Neuronal stem cell (in vitro differentiated cells): ENCODE results near the gene CROCC2.

ENCODE experiments used
- DNase-seq: peaks from one replicate; pipeline ENCODE4 v3.0.0-alpha.2; 2013; ENCODE audit warnings: low spot score
- H2AFZ ChIP-seq: one replicate; pipeline ENCODE4 v1.6.1; 2013; ENCODE audit warnings: mild to moderate bottlenecking, low read length, inconsistent platforms
- H2AK5ac ChIP-seq: 2 replicates; pipeline ENCODE4 v1.6.1; 2013; ENCODE audit warnings: low read depth, mild to moderate bottlenecking, inconsistent platforms, low read length, moderate library complexity, mixed read lengths
- H2BK120ac ChIP-seq: 2 replicates; pipeline ENCODE4 v1.6.1; 2013; ENCODE audit warnings: low read depth, mild to moderate bottlenecking, inconsistent platforms, low read length, moderate library complexity, mixed read lengths
- H2BK12ac ChIP-seq: one replicate; pipeline ENCODE4 v1.6.1; 2013; ENCODE audit warnings: low read length, inconsistent platforms
- H2BK15ac ChIP-seq: 2 replicates; pipeline ENCODE4 v1.6.1; 2013; ENCODE audit warnings: mild to moderate bottlenecking, low read length, inconsistent platforms, mixed read lengths
- H2BK5ac ChIP-seq: one replicate; pipeline ENCODE4 v1.6.1; 2013; ENCODE audit warnings: inconsistent platforms, mild to moderate bottlenecking, low read length, moderate library complexity
- H3K14ac ChIP-seq: one replicate; pipeline ENCODE4 v1.6.1; 2013; ENCODE audit warnings: low read length, inconsistent platforms
- H3K18ac ChIP-seq: 2 replicates; pipeline ENCODE4 v1.6.1; 2013; ENCODE audit warnings: low read length, inconsistent platforms
- H3K23ac ChIP-seq: 2 replicates; pipeline ENCODE4 v1.6.1; 2013; ENCODE audit warnings: low read depth, mild to moderate bottlenecking, mixed read lengths, low read length, inconsistent platforms; ENCODE audit not compliant: poor library complexity
- H3K27ac ChIP-seq: replicated peaks from 3 replicates; pipeline ENCODE4 v1.5.1; 2013; ENCODE audit warnings: low read length, inconsistent platforms
- H3K27me3 ChIP-seq, 3 experiments: 2 replicates each; pipeline ENCODE4 v1.6.1; 2013; ENCODE audit warnings: low read length in 3 of 3, mild to moderate bottlenecking in 2 of 3, inconsistent platforms in 1 of 3, low read depth in 1 of 3, mixed read lengths in 1 of 3, moderate library complexity in 1 of 3; ENCODE audit not compliant: control insufficient read depth in 3 of 3, insufficient read depth in 3 of 3
- H3K36me3 ChIP-seq, 2 donors: replicated peaks in 1 of 2; 2 replicates each; pipeline ENCODE4 v1.6.1; 2013; ENCODE audit warnings: low read length in 2 of 2; ENCODE audit not compliant: control insufficient read depth in 2 of 2, insufficient read depth in 2 of 2
- H3K4ac ChIP-seq: 2 replicates; pipeline ENCODE4 v1.6.1; 2013; ENCODE audit warnings: inconsistent platforms, mild to moderate bottlenecking, low read length, moderate library complexity
- H3K4me1 ChIP-seq, 2 donors: 1 replicate in 1 of 2; 2 replicates in 1 of 2; pipeline ENCODE4 v1.6.1; 2013; ENCODE audit warnings: low read length in 2 of 2, low read depth in 1 of 2; ENCODE audit not compliant: control insufficient read depth in 2 of 2, insufficient read depth in 1 of 2
- H3K4me2 ChIP-seq: one replicate; pipeline ENCODE4 v1.6.1; 2013; ENCODE audit warnings: mild to moderate bottlenecking, low read length, inconsistent platforms; ENCODE audit not compliant: insufficient read depth, poor library complexity, severe bottlenecking
- H3K4me3 ChIP-seq, 2 donors: 2 replicates each; pipeline ENCODE4 v1.5.1; 2013; ENCODE audit warnings: low read length in 2 of 2, mild to moderate bottlenecking in 2 of 2, inconsistent platforms in 1 of 2, moderate library complexity in 1 of 2
- H3K79me1 ChIP-seq: one replicate; pipeline ENCODE4 v1.6.1; 2013; ENCODE audit warnings: low read depth, mild to moderate bottlenecking, inconsistent platforms, low read length, moderate library complexity
- H3K9ac ChIP-seq: one replicate; pipeline ENCODE4 v1.6.1; 2013; ENCODE audit warnings: mild to moderate bottlenecking, low read depth, low read length, inconsistent platforms; ENCODE audit not compliant: poor library complexity
- H3K9me3 ChIP-seq, 2 donors: replicated peaks in 1 of 2; 2 replicates each; pipeline versions ENCODE3 to v1.6.1; 2013; ENCODE audit warnings: low read length in 2 of 2, mild to moderate bottlenecking in 2 of 2, inconsistent platforms in 1 of 2, low read depth in 1 of 2, mixed read lengths in 1 of 2, moderate library complexity in 1 of 2; ENCODE audit not compliant: control insufficient read depth in 2 of 2, insufficient read depth in 1 of 2
- H4K8ac ChIP-seq: one replicate; pipeline ENCODE4 v1.6.1; 2013; ENCODE audit warnings: low read depth, mild to moderate bottlenecking, inconsistent platforms, low read length, moderate library complexity
- H4K91ac ChIP-seq: one replicate; pipeline ENCODE4 v1.6.1; 2013; ENCODE audit warnings: low read length, low read depth, mild to moderate bottlenecking, inconsistent platforms; ENCODE audit not compliant: poor library complexity
- WGBS, 2 donors: extraction: QIAGEN DNeasy Blood & Tissue Kit; methylation state at CpG; one replicate each; pipeline ENCODE4 v1.1.7; 2013; ENCODE audit warnings: missing lambda C conversion rate in 2 of 2, mixed read lengths in 1 of 2; ENCODE audit not compliant: insufficient read length in 2 of 2, insufficient replicate concordance in 1 of 2; ENCODE audit errors: extremely low coverage in 2 of 2; 5-methylcytosine and 5-hydroxymethylcytosine counted together

Gene CROCC2

GRCh38 chr2:241033336-241033987 is 127.3 kb downstream of the CROCC2 start:
- peaks cover 5 to 14% of the 10 kb centered on the region in 2 donors for H3K4me1 ChIP-seq
- H3K4ac ChIP-seq, result no peak overlapping the region
- peak overlapping the region; percentile 85 for H3K18ac ChIP-seq
- H3K23ac ChIP-seq, result no peak overlapping the region
- DNase-seq, result no peak
- H3K79me1 ChIP-seq, result no peaks in the 10 kb centered on the region
- H2AK5ac ChIP-seq, result peak overlapping the region; percentile 53
- WGBS, 2 donors, result no CpG with 5 or more reads among the region's 17 CpGs
- no peak overlapping the region for H3K27ac ChIP-seq
- H4K8ac ChIP-seq, result no peak overlapping the region
- no peak overlapping the region for H4K91ac ChIP-seq
- no peak overlapping the region for H3K4me2 ChIP-seq
- H3K14ac ChIP-seq, result peak overlapping the region; percentile 14
- H3K36me3 ChIP-seq, result no peaks in the 10 kb centered on the region
- peak overlapping the region; percentile 93 for H2BK15ac ChIP-seq
- H3K4me3 ChIP-seq, result no peak overlapping the region
- no peak overlapping the region for H2BK12ac ChIP-seq
- H3K9ac ChIP-seq, result no peak overlapping the region
- H3K27me3 ChIP-seq, result peaks cover 0 to 59% (median 24%) of the 10 kb centered on the region in 3 experiments
- no peak overlapping the region for H2AFZ ChIP-seq
- no peaks in the 10 kb centered on the region for H3K9me3 ChIP-seq
- H2BK120ac ChIP-seq, result peak overlapping the region; percentile 61
- H2BK5ac ChIP-seq, result no peak overlapping the region

GRCh38 chr2:241033994-241034393 is 127.9 kb downstream of the CROCC2 start:
- no peak overlapping the region for H3K4me3 ChIP-seq
- no peaks in the 10 kb centered on the region for H3K9me3 ChIP-seq
- no peak overlapping the region for H4K8ac ChIP-seq
- no peak for DNase-seq
- H3K36me3 ChIP-seq, result no peaks in the 10 kb centered on the region
- H3K4me2 ChIP-seq, result no peak overlapping the region
- peak overlapping the region; percentile 61 for H2BK120ac ChIP-seq
- H3K9ac ChIP-seq, result no peak overlapping the region
- peak overlapping the region; percentile 83 for H3K18ac ChIP-seq
- no peaks in the 10 kb centered on the region for H3K79me1 ChIP-seq
- H3K27ac ChIP-seq, result no peak overlapping the region
- H3K4ac ChIP-seq, result no peak overlapping the region
- no peak overlapping the region for H2AFZ ChIP-seq
- no CpG with 5 or more reads among the region's 7 CpGs for WGBS, 2 donors
- H3K4me1 ChIP-seq, result peaks cover 5 to 14% of the 10 kb centered on the region in 2 donors
- peaks cover 0 to 65% (median 24%) of the 10 kb centered on the region in 3 experiments for H3K27me3 ChIP-seq
- no peak overlapping the region for H3K14ac ChIP-seq
- H2BK12ac ChIP-seq, result no peak overlapping the region
- no peak overlapping the region for H2BK5ac ChIP-seq
- H3K23ac ChIP-seq, result peak overlapping the region; percentile 73
- peak overlapping the region; percentile 75 for H2AK5ac ChIP-seq
- H4K91ac ChIP-seq, result no peak overlapping the region
- peak overlapping the region; percentile 93 for H2BK15ac ChIP-seq

- Histone ChIP-seq H2AK5ac (peak overlapping the region; percentile 75), H3K18ac (peak overlapping the region; percentile 28), H2BK5ac (no peak overlapping the region), H2BK12ac (no peak overlapping the region), H3K4me3 (no peak overlapping the region), H3K36me3 (no peaks in the 10 kb centered on the region), H2BK120ac (peak overlapping the region; percentile 61), H3K27ac (no peak overlapping the region), H3K9me3 (no peaks in the 10 kb centered on the region), H3K9ac (no peak overlapping the region), H3K4me1 (peaks cover 5 to 14% of the 10 kb centered on the region in 2 donors), H2BK15ac (peak overlapping the region; percentile 85), H4K8ac (peak overlapping the region; percentile 17), H3K27me3 (peaks cover 0 to 67% (median 24%) of the 10 kb centered on the region in 3 experiments), H3K23ac (peak overlapping the region; percentile 65), H3K4me2 (no peak overlapping the region), H3K4ac (no peak overlapping the region), H3K14ac (no peak overlapping the region), H4K91ac (no peak overlapping the region), H3K79me1 (no peaks in the 10 kb centered on the region), H2AFZ (no peak overlapping the region)
- no peak for DNase-seq
- WGBS, 2 donors, result no CpG with 5 or more reads among the region's 22 CpGs
These were observed 128.5 kb downstream of the CROCC2 start for GRCh38 chr2:241034490-241035141.

- Histone ChIP-seq H3K4ac (no peak overlapping the region), H3K4me1 (peaks cover 5 to 14% of the 10 kb centered on the region in 2 donors), H3K9ac (peak overlapping the region; percentile 37), H3K14ac (no peak overlapping the region), H3K4me2 (peak overlapping the region; percentile 40), H2AFZ (no peak overlapping the region), H3K79me1 (no peaks in the 10 kb centered on the region), H3K27me3 (peaks cover 0 to 74% (median 24%) of the 10 kb centered on the region in 3 experiments), H4K91ac (no peak overlapping the region), H4K8ac (no peak overlapping the region), H2BK5ac (no peak overlapping the region), H3K23ac (peak overlapping the region; percentile 65), H2BK12ac (peak overlapping the region; percentile 46), H2BK120ac (peak overlapping the region; percentile 61), H3K27ac (no peak overlapping the region), H2BK15ac (peak overlapping the region; percentile 96), H3K9me3 (no peaks in the 10 kb centered on the region), H3K4me3 (no peak overlapping the region), H3K36me3 (no peaks in the 10 kb centered on the region), H3K18ac (peak overlapping the region; percentile 87), H2AK5ac (peak overlapping the region; percentile 74)
- no CpG with 5 or more reads among the region's 31 CpGs for WGBS, 2 donors
- no peak for DNase-seq
These were observed 129.1 kb downstream of the CROCC2 start for GRCh38 chr2:241035142-241035817.
